Upper lobe of left lung (tissue), 6 donors: Measurements from ENCODE around the gene MISP3. TPM values are rescaled to one million over a fixed set of nuclear protein-coding genes. Genes with fewer than 3 reads are reported as not detected.

Experiments used
- ATAC-seq, 2 donors: fragments of 200-7000 bp; cut with Tn5 transposase; one replicate each; pipeline ENCODE4 v1.9.1; 2022; ENCODE audit warnings: mild to moderate bottlenecking in 2 of 2, moderate library complexity in 2 of 2; ENCODE audit not compliant: low FRiP score in 2 of 2
- DNase-seq, 2 donors: peaks; one replicate each; pipeline ENCODE4 v3.0.0-alpha.2; 2019 to 2020
- H3K27ac ChIP-seq, 4 donors: fragments of 200-600 bp; sonication (generic); one replicate each; pipeline ENCODE4 v1.5.1; 2016 to 2019
- H3K27me3 ChIP-seq, 4 donors: fragments of 200-600 bp; sonication (generic); one replicate each; pipeline ENCODE4 v1.5.1; 2017 to 2019
- H3K36me3 ChIP-seq, 4 donors: fragments of 200-600 bp; sonication (generic); one replicate each; pipeline ENCODE4 v1.5.1; 2016 to 2019
- H3K4me1 ChIP-seq, 4 donors: fragments of 200-600 bp; sonication (generic); one replicate each; pipeline ENCODE4 v1.5.1; 2018 to 2019
- H3K4me3 ChIP-seq, 4 donors: fragments of 200-600 bp; sonication (generic); one replicate each; pipeline ENCODE4 v1.5.1; 2017 to 2019; ENCODE audit warnings: mild to moderate bottlenecking in 2 of 4, moderate library complexity in 1 of 4
- H3K9me3 ChIP-seq, 4 donors: fragments of 200-600 bp; sonication (generic); one replicate each; pipeline ENCODE4 v1.5.1; 2018 to 2019
- EP300 ChIP-seq, 4 donors: sonication (generic); formaldehyde crosslinking; IDR thresholded peaks; one replicate each; pipeline ENCODE4 v1.5.1; 2017; ENCODE audit warnings: antibody characterized with exemption in 4 of 4, control low read depth in 2 of 4
- POLR2A ChIP-seq, 4 donors: fragments of 450-650 bp; IDR thresholded peaks; one replicate each; pipeline ENCODE4 v1.5.1; 2016 to 2017; ENCODE audit warnings: antibody characterized with exemption in 4 of 4, mild to moderate bottlenecking in 2 of 4
- POLR2AphosphoS5 ChIP-seq, 2 donors: sonication (generic); formaldehyde crosslinking; IDR thresholded peaks; one replicate each; pipeline ENCODE4 v1.5.1; 2017; ENCODE audit warnings: antibody characterized with exemption in 2 of 2
- WGBS, 2 donors: methylation state at CpG; one replicate each; pipeline ENCODE4 v1.1.5; 2017 to 2018; 5-methylcytosine and 5-hydroxymethylcytosine counted together
- total RNA-seq, 6 donors: library from RNA; depleted of rRNA in 4 of 6; stranded (reverse); fragments of >200 nt in 4 of 6; gene quantifications; one replicate each; pipeline versions ENCODE4 v1.1.0 to v1.2.1, GENCODE V29; 2016 to 2021
- TF ChIP-seq, protein P1 (sequence below), 6 experiments: fragments of 450-650 bp in 4 of 6; fragments of 200-600 bp in 2 of 6; sonication (generic) in 2 of 6; IDR thresholded peaks; one replicate each; pipeline ENCODE4 v1.5.1; 2016 to 2019; ENCODE audit warnings: antibody characterized with exemption in 6 of 6
- donor health status: DM: no; HTN: no; CAD: no; lungs with moderate emphysema.
- donor health status: DM: no; HTN: yes; CAD: no; lungs with severe emphysema.

MISP3 gene
- total RNA-seq, 6 donors from 2014 or later: 7.9 to 31.2 (median 12.3) TPM

DNA sequence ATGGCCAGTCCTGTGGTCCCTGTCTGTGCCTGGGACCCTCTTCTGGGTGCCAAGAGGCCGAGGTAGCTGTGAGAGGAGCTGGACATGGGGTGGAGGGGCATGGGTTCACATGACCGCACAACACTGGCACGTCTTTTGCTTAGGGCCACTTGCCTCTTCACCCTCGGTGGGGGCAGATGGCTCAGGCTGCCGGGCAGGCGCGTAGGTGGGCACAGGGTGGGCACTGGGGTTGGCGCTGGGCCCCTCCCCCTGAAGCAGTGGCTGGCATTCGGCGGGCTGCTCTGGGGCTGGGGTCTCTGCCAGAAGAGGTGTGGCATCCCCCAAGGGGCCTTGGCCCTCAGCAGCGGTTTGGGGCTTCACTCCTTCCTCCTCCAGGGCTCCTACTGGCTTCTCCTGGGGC, 19.1 kb upstream of the MISP3 start:
- WGBS, 2 donors: 87 to 98% methylated on average over 5 of the region's 11 CpGs
- peak in 1 of 2 donors; percentile 76 for DNase-seq
- TF ChIP-seq, protein P1, sequence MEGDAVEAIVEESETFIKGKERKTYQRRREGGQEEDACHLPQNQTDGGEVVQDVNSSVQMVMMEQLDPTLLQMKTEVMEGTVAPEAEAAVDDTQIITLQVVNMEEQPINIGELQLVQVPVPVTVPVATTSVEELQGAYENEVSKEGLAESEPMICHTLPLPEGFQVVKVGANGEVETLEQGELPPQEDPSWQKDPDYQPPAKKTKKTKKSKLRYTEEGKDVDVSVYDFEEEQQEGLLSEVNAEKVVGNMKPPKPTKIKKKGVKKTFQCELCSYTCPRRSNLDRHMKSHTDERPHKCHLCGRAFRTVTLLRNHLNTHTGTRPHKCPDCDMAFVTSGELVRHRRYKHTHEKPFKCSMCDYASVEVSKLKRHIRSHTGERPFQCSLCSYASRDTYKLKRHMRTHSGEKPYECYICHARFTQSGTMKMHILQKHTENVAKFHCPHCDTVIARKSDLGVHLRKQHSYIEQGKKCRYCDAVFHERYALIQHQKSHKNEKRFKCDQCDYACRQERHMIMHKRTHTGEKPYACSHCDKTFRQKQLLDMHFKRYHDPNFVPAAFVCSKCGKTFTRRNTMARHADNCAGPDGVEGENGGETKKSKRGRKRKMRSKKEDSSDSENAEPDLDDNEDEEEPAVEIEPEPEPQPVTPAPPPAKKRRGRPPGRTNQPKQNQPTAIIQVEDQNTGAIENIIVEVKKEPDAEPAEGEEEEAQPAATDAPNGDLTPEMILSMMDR (IDR thresholded peaks at IDR 0.05): no peak
- TF ChIP-seq POLR2A (IDR thresholded peaks at IDR 0.05): peak in 1 of 4 donors; percentile 12
- Histone ChIP-seq H3K27me3 (peaks cover 0 to 14% (median 2%) of the 10 kb centered on the region in 4 donors), H3K36me3 (peaks cover 0 to 23% (median 12%) of the 10 kb centered on the region in 4 donors), H3K27ac (no peak overlapping the region), H3K4me1 (peaks cover 10 to 14% (median 14%) of the 10 kb centered on the region in 4 donors), H3K4me3 (no peak overlapping the region), H3K9me3 (no peaks in the 10 kb centered on the region)
- peak in 1 of 2 donors; percentile 8 for ATAC-seq

GRCh38 chr19:14054099-14054498, 18.5 kb upstream of the MISP3 start:
- ATAC-seq (no peak), DNase-seq (no peak)
- H3K27me3 ChIP-seq: peaks cover 0 to 20% (median 2%) of the 10 kb centered on the region in 4 donors
- no peaks in the 10 kb centered on the region for H3K9me3 ChIP-seq
- H3K4me3 ChIP-seq: no peak overlapping the region
- no peak overlapping the region for H3K27ac ChIP-seq
- peaks cover 0 to 21% (median 11%) of the 10 kb centered on the region in 4 donors for H3K36me3 ChIP-seq
- peaks cover 10 to 19% (median 16%) of the 10 kb centered on the region in 4 donors for H3K4me1 ChIP-seq
- 77 to 79% methylated on average over 6 of the region's 6 CpGs for WGBS, 2 donors
- TF ChIP-seq POLR2AphosphoS5 (IDR thresholded peaks at IDR 0.05): no peak
- TF ChIP-seq EP300 (IDR thresholded peaks at IDR 0.05): no peak
- TF ChIP-seq, protein P1 (IDR thresholded peaks at IDR 0.05): no peak
- no peak for TF ChIP-seq POLR2A (IDR thresholded peaks at IDR 0.05)

- Histone ChIP-seq H3K4me1 (peaks cover 10 to 19% (median 17%) of the 10 kb centered on the region in 4 donors), H3K36me3 (peaks cover 0 to 19% (median 10%) of the 10 kb centered on the region in 4 donors), H3K27ac (no peak overlapping the region), H3K4me3 (no peak overlapping the region), H3K27me3 (peaks cover 0 to 20% (median 2%) of the 10 kb centered on the region in 4 donors), H3K9me3 (no peaks in the 10 kb centered on the region)
- TF ChIP-seq POLR2AphosphoS5 (IDR thresholded peaks at IDR 0.05) (no peak), POLR2A (IDR thresholded peaks at IDR 0.05) (no peak), EP300 (IDR thresholded peaks at IDR 0.05) (no peak)
- TF ChIP-seq, protein P1 (IDR thresholded peaks at IDR 0.05): no peak
- 52 to 57% methylated on average over 7 to 11 of the region's 11 CpGs for WGBS, 2 donors
- no peak for ATAC-seq
- DNase-seq: no peak
Observed at GRCh38 chr19:14054721-14055120, 17.9 kb upstream of the MISP3 start.

- H3K36me3 ChIP-seq: peaks cover 0 to 15% (median 10%) of the 10 kb centered on the region in 4 donors
- WGBS, 2 donors: 86 to 96% methylated on average over 3 of the region's 3 CpGs
- H3K27me3 ChIP-seq: peaks cover 0 to 20% (median 2%) of the 10 kb centered on the region in 4 donors
- no peak for ATAC-seq
- no peak for DNase-seq
- TF ChIP-seq POLR2AphosphoS5 (IDR thresholded peaks at IDR 0.05) (no peak), POLR2A (IDR thresholded peaks at IDR 0.05) (no peak), EP300 (IDR thresholded peaks at IDR 0.05) (no peak)
- TF ChIP-seq, protein P1 (IDR thresholded peaks at IDR 0.05): no peak
- peaks cover 10 to 21% (median 17%) of the 10 kb centered on the region in 4 donors for H3K4me1 ChIP-seq
- no peak overlapping the region for H3K27ac ChIP-seq
- no peak overlapping the region for H3K4me3 ChIP-seq
- H3K9me3 ChIP-seq: no peaks in the 10 kb centered on the region
Observed at GRCh38 chr19:14055396-14055795, 17.2 kb upstream of the MISP3 start.

- H3K36me3 ChIP-seq: peaks cover 0 to 8% (median 4%) of the 10 kb centered on the region in 4 donors
- no peak overlapping the region for H3K4me3 ChIP-seq
- no peaks in the 10 kb centered on the region for H3K9me3 ChIP-seq
- TF ChIP-seq EP300 (IDR thresholded peaks at IDR 0.05): no peak
- DNase-seq (peak in 1 of 2 donors; percentile 42), ATAC-seq (no peak)
- 94 to 100% methylated on average over 5 to 9 of the region's 10 CpGs for WGBS, 2 donors
- H3K27ac ChIP-seq: no peak overlapping the region
- peaks cover 0 to 20% (median 2%) of the 10 kb centered on the region in 4 donors for H3K27me3 ChIP-seq
- peaks cover 10 to 24% (median 17%) of the 10 kb centered on the region in 4 donors for H3K4me1 ChIP-seq
Observed at GRCh38 chr19:14056069-14056666, 16.4 kb upstream of the MISP3 start.
